SK-N-SH treated with all-trans-retinoic acid at 6 μM for 48 hours (cell line): Measurements from ENCODE around the gene HSPA12A.

Experiments
- OSR1 ChIP-seq: fragments of 250-450 bp; sonication (Bioruptor Pico); IDR thresholded peaks from 2 replicates; pipeline ENCODE4 v1.8.0; 2022; ENCODE audit warnings: moderate library complexity, mild to moderate bottlenecking, inconsistent platforms
- RARB ChIP-seq: fragments of 250-450 bp; sonication (Bioruptor Pico); IDR thresholded peaks from 2 replicates; pipeline ENCODE4 v1.8.0; 2021; ENCODE audit warnings: mild to moderate bottlenecking, moderate library complexity
- ZFP3 ChIP-seq: fragments of 250-450 bp; sonication (Bioruptor Pico); IDR thresholded peaks from 2 replicates; pipeline ENCODE4 v1.5.0; 2020; ENCODE audit warnings: mild to moderate bottlenecking, moderate library complexity
- ZNF70 ChIP-seq: fragments of 450-650 bp; formaldehyde crosslinking; IDR thresholded peaks from 2 replicates; pipeline ENCODE4 v1.5.0; 2020; ENCODE audit warnings: mild to moderate bottlenecking, moderate library complexity
- ZNF8 ChIP-seq: fragments of 450-650 bp; formaldehyde crosslinking; IDR thresholded peaks from 2 replicates; pipeline ENCODE4 v1.5.0; 2020; ENCODE audit warnings: mild to moderate bottlenecking, moderate library complexity
- TF ChIP-seq, protein P1 (sequence below): fragments of 250-450 bp; sonication (Bioruptor Pico); IDR thresholded peaks from 2 replicates; pipeline ENCODE4 v1.5.1; 2020; ENCODE audit warnings: low read depth, mild to moderate bottlenecking, moderate library complexity
- TF ChIP-seq, protein P2 (sequence below): fragments of 250-450 bp; sonication (Bioruptor Pico); IDR thresholded peaks from 2 replicates; pipeline ENCODE4 v1.8.0; 2020; ENCODE audit warnings: mild to moderate bottlenecking, moderate library complexity, borderline replicate concordance

DNA sequence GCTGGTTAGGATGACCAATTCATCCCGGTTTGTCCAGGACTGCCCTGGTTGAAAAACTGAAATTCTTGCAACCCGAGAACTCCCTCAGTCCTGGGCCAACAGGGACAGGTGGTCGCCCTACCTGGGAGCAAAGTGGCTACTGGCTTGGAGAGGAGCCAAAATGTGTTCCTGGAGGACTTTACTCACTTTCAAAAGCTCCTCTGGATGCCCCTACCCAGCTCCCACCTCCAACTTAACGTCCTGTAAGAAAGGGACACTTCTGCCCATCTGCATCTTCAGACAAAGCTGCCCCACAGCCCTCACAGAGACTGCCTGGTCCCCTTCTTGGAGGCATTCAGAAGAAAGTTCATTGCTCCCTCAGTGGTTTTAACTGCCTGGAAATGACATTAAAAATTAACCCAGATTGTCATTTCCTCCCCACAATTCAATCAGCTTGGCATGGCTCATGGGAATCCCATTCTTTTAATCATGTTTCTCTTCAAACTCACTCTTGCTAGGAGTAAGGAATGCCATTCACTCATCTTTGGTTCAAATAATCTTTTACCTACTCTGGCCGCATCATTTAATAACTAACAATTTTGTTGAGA is 24.0 kb upstream of the HSPA12A start:
- TF ChIP-seq, protein P1, sequence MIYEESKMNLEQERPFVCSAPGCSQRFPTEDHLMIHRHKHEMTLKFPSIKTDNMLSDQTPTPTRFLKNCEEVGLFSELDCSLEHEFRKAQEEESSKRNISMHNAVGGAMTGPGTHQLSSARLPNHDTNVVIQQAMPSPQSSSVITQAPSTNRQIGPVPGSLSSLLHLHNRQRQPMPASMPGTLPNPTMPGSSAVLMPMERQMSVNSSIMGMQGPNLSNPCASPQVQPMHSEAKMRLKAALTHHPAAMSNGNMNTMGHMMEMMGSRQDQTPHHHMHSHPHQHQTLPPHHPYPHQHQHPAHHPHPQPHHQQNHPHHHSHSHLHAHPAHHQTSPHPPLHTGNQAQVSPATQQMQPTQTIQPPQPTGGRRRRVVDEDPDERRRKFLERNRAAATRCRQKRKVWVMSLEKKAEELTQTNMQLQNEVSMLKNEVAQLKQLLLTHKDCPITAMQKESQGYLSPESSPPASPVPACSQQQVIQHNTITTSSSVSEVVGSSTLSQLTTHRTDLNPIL (CRISPR knock-in tag): no peak
- TF ChIP-seq, protein P2, sequence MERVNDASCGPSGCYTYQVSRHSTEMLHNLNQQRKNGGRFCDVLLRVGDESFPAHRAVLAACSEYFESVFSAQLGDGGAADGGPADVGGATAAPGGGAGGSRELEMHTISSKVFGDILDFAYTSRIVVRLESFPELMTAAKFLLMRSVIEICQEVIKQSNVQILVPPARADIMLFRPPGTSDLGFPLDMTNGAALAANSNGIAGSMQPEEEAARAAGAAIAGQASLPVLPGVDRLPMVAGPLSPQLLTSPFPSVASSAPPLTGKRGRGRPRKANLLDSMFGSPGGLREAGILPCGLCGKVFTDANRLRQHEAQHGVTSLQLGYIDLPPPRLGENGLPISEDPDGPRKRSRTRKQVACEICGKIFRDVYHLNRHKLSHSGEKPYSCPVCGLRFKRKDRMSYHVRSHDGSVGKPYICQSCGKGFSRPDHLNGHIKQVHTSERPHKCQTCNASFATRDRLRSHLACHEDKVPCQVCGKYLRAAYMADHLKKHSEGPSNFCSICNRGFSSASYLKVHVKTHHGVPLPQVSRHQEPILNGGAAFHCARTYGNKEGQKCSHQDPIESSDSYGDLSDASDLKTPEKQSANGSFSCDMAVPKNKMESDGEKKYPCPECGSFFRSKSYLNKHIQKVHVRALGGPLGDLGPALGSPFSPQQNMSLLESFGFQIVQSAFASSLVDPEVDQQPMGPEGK: no peak
- TF ChIP-seq RARB: no peak
- no peak for TF ChIP-seq OSR1
- TF ChIP-seq ZNF8 (CRISPR knock-in tag): no peak
- TF ChIP-seq ZNF70: no peak
- no peak for TF ChIP-seq ZFP3
